Cardiac muscle cell (in vitro differentiated cells and primary cell): ENCODE measurements around the gene ADPRM. TPM values are rescaled to one million over a fixed set of nuclear protein-coding genes. Genes with fewer than 3 reads are reported as not detected.
"Not testable (repeated sequence)": the region's sequence is repeated elsewhere in the genome, so short reads cannot be mapped to it uniquely, and the experiment has no call there.

ENCODE experiments used
- DNase-seq, 2 donors: peaks; one replicate each; pipeline versions ENCODE4 v3.0.0 to v3.0.0-alpha.2; 2010 to 2017; ENCODE audit warnings: low read depth in 1 of 2, low spot score in 1 of 2
- H3K27ac ChIP-seq: fragments of 200-600 bp; sonication (generic); 2 replicates; pipeline ENCODE4 v1.5.1; 2016
- H3K27me3 ChIP-seq: fragments of 200-600 bp; sonication (generic); 2 replicates; pipeline ENCODE4 v1.6.0; 2016; ENCODE audit warnings: control low read depth
- H3K36me3 ChIP-seq: fragments of 200-600 bp; sonication (generic); 2 replicates; pipeline ENCODE4 v1.5.1; 2016; ENCODE audit warnings: control low read depth
- H3K4me1 ChIP-seq: fragments of 200-600 bp; sonication (generic); 2 replicates; pipeline ENCODE4 v1.8.1; 2017; ENCODE audit warnings: low read depth, mild to moderate bottlenecking, mixed run types
- H3K4me3 ChIP-seq: fragments of 200-600 bp; sonication (generic); 2 replicates; pipeline ENCODE4 v1.5.1; 2016; ENCODE audit warnings: mild to moderate bottlenecking
- H3K9me3 ChIP-seq: fragments of 200-600 bp; sonication (generic); 2 replicates; pipeline ENCODE4 v1.5.1; 2017; ENCODE audit warnings: low read depth, mild to moderate bottlenecking, control low read depth
- polyA plus RNA-seq: library from polyadenylated mRNA; unstranded; fragments of >200 nt; fragmentation: Nextera tagmentation; extraction: Ambion mirVana; gene quantifications from 2 replicates; pipeline ENCODE4 v1.2.1, GENCODE V29; 2016
- total RNA-seq: library from RNA; depleted of rRNA; stranded (reverse); fragments of >200 nt; gene quantifications from 2 replicates; pipeline ENCODE4 v1.2.3, GENCODE V29; 2016
- TF ChIP-seq, protein P1 (sequence below): IDR thresholded peaks from 2 replicates; pipeline ENCODE4 v1.5.1; 2012; ENCODE audit warnings: low read depth, mild to moderate bottlenecking, low read length

The ADPRM gene
- total and polyA plus RNA-seq, 2 experiments from 2014 or later = 7.3 to 7.4 TPM

DNA sequence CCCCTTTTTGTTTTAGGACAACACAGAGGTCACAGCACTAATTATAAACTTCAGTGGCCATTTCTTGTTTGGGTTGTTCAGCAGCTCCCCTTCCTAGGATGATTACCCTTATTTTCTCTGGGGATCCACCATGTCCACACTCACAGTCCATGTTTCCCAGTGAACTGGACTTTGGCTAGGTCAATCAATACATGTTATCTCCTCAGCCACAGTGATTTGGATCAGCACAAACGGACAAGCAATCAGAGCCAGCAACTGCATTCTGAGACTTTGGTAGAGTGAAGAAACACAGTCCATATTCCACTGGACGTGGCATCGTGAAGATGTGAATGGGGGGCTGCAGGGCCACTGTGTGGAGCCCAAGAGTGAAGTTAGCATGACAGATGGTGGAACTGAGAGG, 27.9 kb downstream of the ADPRM start:
- H3K9me3 ChIP-seq = no peaks in the 10 kb centered on the region
- no peak overlapping the region for H3K4me3 ChIP-seq
- no peaks in the 10 kb centered on the region for H3K36me3 ChIP-seq
- TF ChIP-seq, protein P1, sequence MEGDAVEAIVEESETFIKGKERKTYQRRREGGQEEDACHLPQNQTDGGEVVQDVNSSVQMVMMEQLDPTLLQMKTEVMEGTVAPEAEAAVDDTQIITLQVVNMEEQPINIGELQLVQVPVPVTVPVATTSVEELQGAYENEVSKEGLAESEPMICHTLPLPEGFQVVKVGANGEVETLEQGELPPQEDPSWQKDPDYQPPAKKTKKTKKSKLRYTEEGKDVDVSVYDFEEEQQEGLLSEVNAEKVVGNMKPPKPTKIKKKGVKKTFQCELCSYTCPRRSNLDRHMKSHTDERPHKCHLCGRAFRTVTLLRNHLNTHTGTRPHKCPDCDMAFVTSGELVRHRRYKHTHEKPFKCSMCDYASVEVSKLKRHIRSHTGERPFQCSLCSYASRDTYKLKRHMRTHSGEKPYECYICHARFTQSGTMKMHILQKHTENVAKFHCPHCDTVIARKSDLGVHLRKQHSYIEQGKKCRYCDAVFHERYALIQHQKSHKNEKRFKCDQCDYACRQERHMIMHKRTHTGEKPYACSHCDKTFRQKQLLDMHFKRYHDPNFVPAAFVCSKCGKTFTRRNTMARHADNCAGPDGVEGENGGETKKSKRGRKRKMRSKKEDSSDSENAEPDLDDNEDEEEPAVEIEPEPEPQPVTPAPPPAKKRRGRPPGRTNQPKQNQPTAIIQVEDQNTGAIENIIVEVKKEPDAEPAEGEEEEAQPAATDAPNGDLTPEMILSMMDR = no peak
- no peaks in the 10 kb centered on the region for H3K4me1 ChIP-seq
- no peaks in the 10 kb centered on the region for H3K27me3 ChIP-seq
- DNase-seq = no peak
- no peak overlapping the region for H3K27ac ChIP-seq

GRCh38 chr17:10726196-10726595, 28.8 kb downstream of the ADPRM start:
- H3K4me1 ChIP-seq = no peaks in the 10 kb centered on the region
- H3K27me3 ChIP-seq = no peaks in the 10 kb centered on the region
- no peaks in the 10 kb centered on the region for H3K36me3 ChIP-seq
- DNase-seq = no peak
- TF ChIP-seq, protein P1 = no peak
- H3K27ac ChIP-seq = no peak overlapping the region
- H3K9me3 ChIP-seq = no peaks in the 10 kb centered on the region
- no peak overlapping the region for H3K4me3 ChIP-seq

DNA sequence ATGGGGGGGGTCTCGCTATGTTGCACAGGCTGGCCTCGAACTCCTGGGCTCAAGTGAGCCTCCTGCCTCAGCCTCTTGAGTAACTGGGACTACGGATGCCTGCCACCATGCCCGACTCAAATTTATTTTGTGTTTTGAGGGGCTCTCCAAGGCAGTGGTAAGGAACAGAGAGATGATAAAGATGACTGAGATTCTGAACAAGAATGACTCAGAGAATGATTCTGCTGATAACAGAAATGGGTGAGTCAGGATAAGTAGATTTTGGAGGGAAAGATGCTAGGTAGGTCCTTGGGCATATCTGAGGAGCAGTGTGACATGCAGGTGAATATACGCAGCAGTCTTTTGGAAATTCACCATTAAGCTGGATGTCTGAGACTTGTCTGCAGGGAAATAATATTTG, 29.8 kb downstream of the ADPRM start:
- no peak for DNase-seq
- Histone ChIP-seq H3K4me3 (no peak overlapping the region), H3K27me3 (no peaks in the 10 kb centered on the region), H3K4me1 (no peaks in the 10 kb centered on the region), H3K27ac (no peak overlapping the region), H3K36me3 (no peaks in the 10 kb centered on the region), H3K9me3 (no peaks in the 10 kb centered on the region)
- TF ChIP-seq, protein P1 = no peak

DNA sequence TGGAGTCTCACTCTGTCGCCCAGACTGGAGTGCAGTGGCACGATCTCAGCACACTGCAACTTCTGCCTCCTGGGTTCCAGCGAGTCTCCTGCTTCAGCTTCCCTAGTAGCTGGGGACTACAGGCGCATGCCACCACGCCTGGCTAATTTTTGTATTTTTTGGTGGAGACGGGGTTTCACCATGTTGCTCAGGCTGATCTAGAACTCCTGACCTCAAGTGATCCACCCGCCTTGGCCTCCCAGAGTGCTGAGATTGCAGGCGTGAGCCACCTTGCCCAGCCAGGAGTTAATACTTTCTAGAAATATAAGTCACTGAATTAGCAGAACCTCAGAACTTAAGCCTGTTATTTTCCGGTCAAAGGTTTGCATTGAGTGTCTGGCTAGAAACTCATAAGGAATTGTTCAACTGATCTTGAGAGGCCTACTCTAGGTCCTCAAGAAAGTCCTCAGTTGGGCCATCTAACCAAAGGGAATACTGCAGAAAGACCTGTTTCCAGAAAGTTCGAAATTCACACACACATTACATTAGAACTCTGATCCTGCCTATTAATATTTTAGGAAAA, 31.0 kb downstream of the ADPRM start:
- no peaks in the 10 kb centered on the region for H3K27me3 ChIP-seq
- TF ChIP-seq, protein P1 = no peak
- DNase-seq = no peak
- no peak overlapping the region for H3K27ac ChIP-seq
- no peaks in the 10 kb centered on the region for H3K9me3 ChIP-seq
- H3K4me1 ChIP-seq = no peaks in the 10 kb centered on the region
- no peaks in the 10 kb centered on the region for H3K36me3 ChIP-seq
- H3K4me3 ChIP-seq = no peak overlapping the region

DNA sequence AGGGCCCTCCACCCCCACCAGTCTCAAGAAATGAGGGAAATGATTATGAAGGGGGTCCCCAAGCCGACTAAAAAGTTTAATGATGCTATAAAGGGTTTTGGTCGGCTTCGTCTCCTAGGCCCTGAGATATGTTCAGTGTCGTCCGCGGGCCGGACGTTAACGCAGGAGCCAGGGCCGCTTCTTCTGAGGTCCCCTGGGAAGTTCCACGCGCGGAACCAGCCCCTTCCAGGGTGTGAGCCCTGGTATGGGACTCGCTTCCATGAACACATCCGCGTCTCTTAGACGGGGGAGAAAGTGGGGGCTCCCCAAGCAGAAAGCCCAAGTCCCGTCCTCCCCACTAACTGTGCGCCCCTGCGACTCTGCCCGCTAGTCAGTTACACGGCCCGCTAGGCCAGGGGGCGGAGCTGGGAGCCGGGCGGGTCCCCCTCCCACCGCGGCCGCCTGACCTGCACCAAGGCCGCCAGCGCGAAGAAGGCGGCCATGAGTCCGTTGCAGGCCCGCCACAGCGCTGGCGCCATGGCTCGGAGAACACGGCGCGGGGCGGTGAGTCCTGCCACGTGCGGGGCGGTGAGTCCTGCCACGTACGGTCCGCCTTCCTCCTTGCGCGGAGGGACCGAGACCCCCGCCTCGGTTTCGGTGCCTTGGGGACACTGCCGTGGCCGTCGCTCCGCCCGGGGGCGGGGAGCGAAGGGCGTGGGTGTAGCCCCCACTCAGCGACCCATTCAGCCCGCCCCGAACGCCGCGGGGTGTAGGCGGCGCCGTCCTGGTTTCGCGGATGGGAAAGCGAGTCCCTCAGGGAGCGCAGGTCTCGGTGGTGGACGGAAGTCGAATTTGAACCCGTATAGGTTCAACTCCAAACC, 32.2 kb downstream of the ADPRM start, which contains the start of gene TMEM220:
Gene TMEM220, minus strand, starts transcription at position 690 of the 860 bp plus-strand sequence. Its CDS starts 172 bp downstream, at position 518.
- Histone ChIP-seq H3K36me3 (no peaks in the 10 kb centered on the region), H3K27ac (no peak within 1 kb of the TSS), H3K27me3 (no peaks in the 10 kb centered on the region), H3K4me3 (peak within 1 kb of the TSS; percentile 42), H3K9me3 (no peaks in the 10 kb centered on the region), H3K4me1 (no peaks in the 10 kb centered on the region)
- TF ChIP-seq, protein P1 = no peak
- peak; percentile 81 to 89 for DNase-seq

DNA sequence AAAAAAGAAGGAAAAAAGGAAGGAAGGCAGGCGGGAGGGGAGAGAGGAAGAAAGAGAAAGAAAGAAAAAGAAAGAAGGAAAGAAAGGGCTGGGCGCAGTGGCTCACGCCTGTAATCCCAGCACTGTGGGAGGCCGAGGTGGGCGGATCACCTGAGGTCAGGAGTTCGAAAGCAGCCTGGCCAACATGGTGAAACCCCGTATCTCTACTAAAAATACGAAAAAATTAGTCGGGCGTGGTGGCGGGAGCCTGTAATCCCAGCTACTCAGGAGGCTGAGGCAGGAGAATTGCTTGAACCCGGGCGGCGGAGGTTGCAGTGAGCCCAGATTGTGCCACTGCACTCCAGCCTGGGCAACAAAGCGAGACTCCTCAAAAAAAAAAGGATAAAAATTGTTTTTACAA, 32.9 kb downstream of the ADPRM start:
- DNase-seq, H3K9me3 ChIP-seq, H3K36me3 ChIP-seq, H3K4me1 ChIP-seq, H3K27ac ChIP-seq, H3K27me3 ChIP-seq: not testable (repeated sequence)
- peak overlapping the region; percentile 42 for H3K4me3 ChIP-seq
